Glutamatergic neuron (in vitro differentiated cells): Measurements from ENCODE around the gene ARHGAP45. TPM values are rescaled to one million over a fixed set of nuclear protein-coding genes. Genes with fewer than 3 reads are reported as not detected.

Source experiments
- DNase-seq: peaks from one replicate; pipeline ENCODE4 v3.0.0; 2022
- H3K27ac Mint-ChIP-seq: one replicate; pipeline ENCODE4 v1.8.0; 2020; ENCODE audit warnings: mild to moderate bottlenecking, mixed read lengths, inconsistent platforms; ENCODE audit not compliant: unreplicated experiment
- H3K27me3 Mint-ChIP-seq: one replicate; pipeline ENCODE4 v1.8.0; 2020; ENCODE audit warnings: mild to moderate bottlenecking, moderate library complexity, mixed read lengths, inconsistent platforms; ENCODE audit not compliant: unreplicated experiment
- H3K36me3 Mint-ChIP-seq: one replicate; pipeline ENCODE4 v1.8.0; 2020; ENCODE audit warnings: mild to moderate bottlenecking, mixed read lengths, inconsistent platforms; ENCODE audit not compliant: unreplicated experiment
- H3K4me1 Mint-ChIP-seq: one replicate; pipeline ENCODE4 v1.8.0; 2020; ENCODE audit warnings: mild to moderate bottlenecking, low read depth, mixed read lengths, inconsistent platforms; ENCODE audit not compliant: unreplicated experiment
- H3K4me3 Mint-ChIP-seq: one replicate; pipeline ENCODE4 v1.8.0; 2020; ENCODE audit warnings: mild to moderate bottlenecking, mixed read lengths, inconsistent platforms; ENCODE audit not compliant: unreplicated experiment
- H3K9me3 Mint-ChIP-seq: one replicate; pipeline ENCODE4 v1.8.0; 2020; ENCODE audit warnings: mild to moderate bottlenecking, moderate library complexity, mixed read lengths, inconsistent platforms; ENCODE audit not compliant: unreplicated experiment
- CTCF ChIP-seq: fragments of 200-600 bp; sonication (generic); IDR thresholded peaks from one replicate; pipeline ENCODE4 v1.5.0; 2021; ENCODE audit not compliant: partially characterized antibody, unreplicated experiment
- total RNA-seq: library from RNA; stranded (reverse); fragmentation: NEBNext Ultra II Directional; extraction: Animal tissue kit (Norgen Biotek cat#: 25700); gene quantifications from one replicate; pipeline ENCODE4 v1.2.1, GENCODE V29; 2021; ENCODE audit not compliant: unreplicated experiment

Gene ARHGAP45
- total RNA-seq, 1 donor from 2014 or later: 1.7 TPM

DNA sequence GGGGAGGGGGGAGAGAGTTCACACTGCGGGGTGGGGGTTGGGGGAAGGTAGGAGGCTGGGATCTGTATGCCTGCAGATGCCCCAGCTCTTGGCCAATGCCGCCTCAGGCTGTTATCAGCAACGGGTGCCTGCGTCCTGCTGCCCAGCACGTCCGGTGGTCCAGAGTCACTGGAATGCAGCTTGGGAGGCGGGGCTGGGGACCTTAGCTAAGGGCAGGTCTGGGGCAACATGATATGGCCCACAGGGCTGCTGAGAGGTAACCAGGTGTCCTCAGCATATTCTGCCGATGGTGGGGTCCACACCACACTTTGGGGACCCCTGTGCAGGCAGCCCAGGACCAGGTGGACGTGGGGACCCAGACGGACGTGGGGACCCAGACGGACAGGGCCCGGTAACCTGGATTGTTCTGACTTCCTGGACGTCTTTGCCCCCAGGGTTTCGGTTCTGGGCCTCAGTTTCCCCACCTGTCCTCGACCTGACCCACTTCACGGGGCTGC, 668 bp upstream of the ARHGAP45 start:
- Mint-ChIP-seq H3K4me3 (no peak overlapping the region), H3K27ac (no peak overlapping the region), H3K27me3 (peaks cover 5% of the 10 kb centered on the region), H3K4me1 (peaks cover 1% of the 10 kb centered on the region), H3K36me3 (no peaks in the 10 kb centered on the region), H3K9me3 (peaks cover 5% of the 10 kb centered on the region)
- TF ChIP-seq CTCF: no peak
- DNase-seq: no peak

- Mint-ChIP-seq H3K4me1 (peaks cover 3% of the 10 kb centered on the region), H3K4me3 (no peak overlapping the region), H3K27me3 (peaks cover 9% of the 10 kb centered on the region), H3K36me3 (peaks cover 4% of the 10 kb centered on the region), H3K9me3 (peaks cover 5% of the 10 kb centered on the region), H3K27ac (no peak overlapping the region)
- TF ChIP-seq CTCF: no peak
- DNase-seq: no peak
These were observed 482 bp downstream of the ARHGAP45 start for GRCh38 chr19:1067341-1067957.

DNA sequence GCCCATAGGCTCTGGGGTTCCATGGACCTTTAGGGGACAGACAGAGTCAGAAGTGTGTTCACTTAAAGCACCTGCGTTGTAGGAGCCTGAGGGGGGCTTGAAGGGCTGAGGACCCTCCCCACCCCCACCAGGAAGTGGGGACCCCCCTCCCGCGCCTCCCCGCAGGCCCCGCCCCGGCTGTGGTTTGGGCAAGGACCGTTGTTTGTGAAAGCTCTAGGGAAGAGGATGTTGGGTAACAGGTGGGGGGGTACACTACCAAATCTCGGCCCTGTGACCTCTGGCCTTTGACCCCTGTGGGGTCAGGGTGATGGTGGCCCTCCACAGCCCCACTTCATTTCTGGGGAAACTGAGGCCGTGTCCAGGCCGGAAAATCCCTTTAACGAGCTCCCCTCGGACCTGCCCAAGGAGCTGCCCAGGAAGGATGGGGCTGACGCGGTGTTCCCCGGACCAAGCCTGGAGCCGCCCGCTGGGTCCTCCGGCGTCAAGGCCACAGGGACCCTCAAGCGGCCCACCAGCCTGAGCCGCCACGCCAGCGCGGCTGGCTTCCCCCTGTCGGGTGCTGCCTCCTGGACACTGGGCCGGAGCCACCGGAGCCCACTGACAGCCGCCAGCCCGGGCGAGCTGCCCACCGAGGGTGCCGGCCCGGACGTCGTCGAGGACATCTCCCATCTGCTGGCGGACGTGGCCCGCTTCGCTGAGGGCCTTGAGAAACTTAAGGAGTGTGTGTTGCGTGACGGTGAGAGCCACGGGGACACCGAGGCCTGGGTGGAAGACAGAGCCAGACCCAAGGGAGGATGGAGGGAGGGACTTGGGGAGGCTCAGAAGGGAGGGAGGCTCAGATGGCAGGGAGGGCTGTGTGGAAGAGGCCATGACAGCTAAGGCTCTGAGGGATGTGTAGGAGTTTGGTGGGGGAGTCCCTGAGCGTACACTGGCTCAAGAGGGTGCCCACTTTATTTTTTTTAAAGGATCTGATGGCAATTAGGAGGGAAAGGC, 1.3 kb downstream of the ARHGAP45 start:
- Mint-ChIP-seq H3K27ac (no peak overlapping the region), H3K4me3 (peak overlapping the region; percentile 70), H3K27me3 (peaks cover 9% of the 10 kb centered on the region), H3K4me1 (peaks cover 3% of the 10 kb centered on the region), H3K36me3 (peaks cover 4% of the 10 kb centered on the region), H3K9me3 (peaks cover 5% of the 10 kb centered on the region)
- DNase-seq: no peak
- TF ChIP-seq CTCF: no peak

DNA sequence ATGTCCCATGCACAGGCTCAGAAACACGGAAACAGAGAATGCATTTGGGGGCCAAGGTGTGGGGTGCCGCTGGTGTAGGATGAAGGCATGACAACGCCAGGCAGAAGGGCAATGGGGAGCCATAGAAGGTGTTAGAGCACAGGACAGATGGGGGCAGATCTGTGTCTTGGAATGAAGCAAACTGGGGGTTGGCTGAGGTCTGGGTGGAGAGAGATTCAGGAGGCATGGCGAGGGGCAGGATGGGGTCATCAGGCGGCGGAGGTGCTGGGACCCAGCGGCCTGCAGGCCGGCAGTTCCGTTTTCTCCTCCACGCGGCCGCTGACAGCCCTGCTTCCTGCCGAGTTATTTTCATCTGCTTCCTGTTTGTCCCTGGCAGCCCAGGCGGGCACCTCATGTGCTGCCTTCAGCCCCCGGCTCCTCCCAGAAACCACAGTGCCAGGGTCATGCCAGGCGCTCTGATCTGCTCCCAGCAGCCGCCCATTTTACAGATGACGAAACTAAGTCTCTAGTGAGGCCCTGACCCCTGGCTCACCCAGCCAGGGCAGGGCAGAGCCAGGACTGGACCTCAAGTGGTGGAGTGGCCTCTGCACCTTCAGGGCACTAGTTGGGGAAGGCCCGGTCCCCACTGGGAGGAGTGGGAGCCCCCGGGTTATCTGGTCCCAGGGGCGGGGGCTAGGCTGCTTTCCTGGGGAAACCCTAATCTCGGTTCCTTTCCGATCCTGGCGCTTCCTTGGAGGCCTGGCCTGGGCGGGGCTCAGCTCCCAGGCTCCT, 2.2 kb downstream of the ARHGAP45 start:
- Mint-ChIP-seq H3K27me3 (peaks cover 9% of the 10 kb centered on the region), H3K4me3 (peak overlapping the region; percentile 70)

More for the DNA sequence above, 2.2 kb downstream of the ARHGAP45 start:
- Mint-ChIP-seq H3K9me3 (peaks cover 5% of the 10 kb centered on the region), H3K4me1 (peaks cover 3% of the 10 kb centered on the region), H3K36me3 (peaks cover 4% of the 10 kb centered on the region), H3K27ac (no peak overlapping the region)
- TF ChIP-seq CTCF: no peak
- DNase-seq: no peak
